HFFc6 (cell line): ENCODE measurements around the gene RCE1. TPM values are rescaled to one million over a fixed set of nuclear protein-coding genes. Genes with fewer than 3 reads are reported as not detected.

Experiments
- DNase-seq: peaks from one replicate; pipeline ENCODE4 v3.0.0-alpha.2; 2018
- H3K27ac Mint-ChIP-seq: 2 replicates; pipeline ENCODE4 v1.8.0; 2020; ENCODE audit warnings: mild to moderate bottlenecking, mixed read lengths
- H3K27me3 Mint-ChIP-seq: 2 replicates; pipeline ENCODE4 v1.8.0; 2021; ENCODE audit warnings: mild to moderate bottlenecking, moderate library complexity, mixed read lengths; ENCODE audit not compliant: insufficient read depth
- H3K36me3 Mint-ChIP-seq: 2 replicates; pipeline ENCODE4 v1.8.0; 2021; ENCODE audit warnings: low read depth, mixed read lengths
- H3K4me1 Mint-ChIP-seq: 2 replicates; pipeline ENCODE4 v1.8.0; 2020; ENCODE audit warnings: low read depth, mixed read lengths
- H3K4me3 Mint-ChIP-seq: 2 replicates; pipeline ENCODE4 v1.8.0; 2020; ENCODE audit warnings: mild to moderate bottlenecking, moderate library complexity, mixed read lengths
- H3K9me3 Mint-ChIP-seq: 2 replicates; pipeline ENCODE4 v1.8.0; 2020; ENCODE audit warnings: mild to moderate bottlenecking, mixed read lengths
- CTCF ChIP-seq: fragments of 200-600 bp; sonication (generic); IDR thresholded peaks from 2 replicates; pipeline ENCODE4 v1.5.0; 2021; ENCODE audit warnings: antibody characterized with exemption, mild to moderate bottlenecking
- total RNA-seq, 6 experiments: library from RNA; stranded (reverse); fragmentation: NEBNext Ultra II Directional; extraction: Animal tissue kit (Norgen Biotek cat#: 25700); gene quantifications; 2 replicates in 1 of 6; 3 replicates in 5 of 6; pipeline ENCODE4 v1.2.3, GENCODE V29; 2021

RCE1 gene
- total RNA-seq, 6 experiments from 2014 or later: 13.7 to 18.5 (median 16.3) TPM

- Mint-ChIP-seq H3K4me3 (no peak overlapping the region), H3K27me3 (no peaks in the 10 kb centered on the region), H3K4me1 (peaks cover 26% of the 10 kb centered on the region), H3K36me3 (no peaks in the 10 kb centered on the region), H3K9me3 (no peaks in the 10 kb centered on the region), H3K27ac (no peak overlapping the region)
- no peak for TF ChIP-seq CTCF
- DNase-seq: no peak
Observed at GRCh38 chr11:66814678-66815077, 28.6 kb upstream of the RCE1 start.

- DNase-seq: peak; percentile 14
Observed at GRCh38 chr11:66815646-66816045, 27.6 kb upstream of the RCE1 start.

GRCh38 chr11:66818231-66818955 lies 24.8 kb upstream of the RCE1 start:
- no peak overlapping the region for H3K4me3 Mint-ChIP-seq
- no peak overlapping the region for H3K27ac Mint-ChIP-seq
- H3K9me3 Mint-ChIP-seq: no peaks in the 10 kb centered on the region
- H3K4me1 Mint-ChIP-seq: peaks cover 32% of the 10 kb centered on the region
- no peaks in the 10 kb centered on the region for H3K27me3 Mint-ChIP-seq
- no peaks in the 10 kb centered on the region for H3K36me3 Mint-ChIP-seq
- no peak for TF ChIP-seq CTCF
- no peak for DNase-seq

More at GRCh38 chr11:66815646-66816045, 27.6 kb upstream of the RCE1 start:
- peak overlapping the region; percentile 22; the same call in 1 of the 2 replicates for H3K27ac Mint-ChIP-seq
- no peaks in the 10 kb centered on the region for H3K36me3 Mint-ChIP-seq
- peaks cover 32% of the 10 kb centered on the region for H3K4me1 Mint-ChIP-seq
- TF ChIP-seq CTCF: no peak
- H3K27me3 Mint-ChIP-seq: no peaks in the 10 kb centered on the region
- no peak overlapping the region for H3K4me3 Mint-ChIP-seq
- no peaks in the 10 kb centered on the region for H3K9me3 Mint-ChIP-seq

- Mint-ChIP-seq H3K9me3 (no peaks in the 10 kb centered on the region), H3K27me3 (no peaks in the 10 kb centered on the region), H3K4me1 (peaks cover 21% of the 10 kb centered on the region), H3K27ac (no peak overlapping the region), H3K4me3 (no peak overlapping the region), H3K36me3 (no peaks in the 10 kb centered on the region)
- no peak for TF ChIP-seq CTCF
- no peak for DNase-seq
Observed at GRCh38 chr11:66820381-66820780, 22.9 kb upstream of the RCE1 start.

- Mint-ChIP-seq H3K36me3 (no peaks in the 10 kb centered on the region), H3K27ac (no peak overlapping the region), H3K4me3 (no peak overlapping the region), H3K27me3 (no peaks in the 10 kb centered on the region), H3K9me3 (no peaks in the 10 kb centered on the region), H3K4me1 (peaks cover 15% of the 10 kb centered on the region)
- TF ChIP-seq CTCF: no peak
- DNase-seq: no peak
Observed at GRCh38 chr11:66820901-66821300, 22.3 kb upstream of the RCE1 start.
